Measurements from ENCODE around the gene ARHGAP15.

GRCh38 chr2:143680885-143681405, 551.7 kb downstream of the ARHGAP15 start:
- TF ChIP-seq CTCF (conservative IDR thresholded peaks at IDR 0.05) (no peak), EZH2 (IDR thresholded peaks at IDR 0.05; ENCODE audit: low read depth) (no peak)
